Astrocyte of the hippocampus (primary cell): ENCODE data around the gene SLC4A4.
A peak's percentile ranks its signal among the peaks of the same experiment; 100 is the strongest.
"Not testable (repeated sequence)": the region's sequence is repeated elsewhere in the genome, so short reads cannot be mapped to it uniquely, and the experiment has no call there.

Source experiments
- DNase-seq: peaks from one replicate; pipeline ENCODE4 v3.0.0; 2011; ENCODE audit warnings: low read depth, low spot score

SLC4A4 gene

GRCh38 chr4:71408961-71409360 is 70.1 kb downstream of the SLC4A4 start:
- not testable (repeated sequence) for DNase-seq

- DNase-seq = peak; percentile 8
These were observed 73.2 kb downstream of the SLC4A4 start for GRCh38 chr4:71411981-71412380.

GRCh38 chr4:71415491-71415890 is 76.7 kb downstream of the SLC4A4 start:
- no peak for DNase-seq

GRCh38 chr4:71417150-71417549 is 78.3 kb downstream of the SLC4A4 start:
- no peak for DNase-seq

- DNase-seq = no peak
These were observed 87.7 kb downstream of the SLC4A4 start for GRCh38 chr4:71426381-71427042.

- DNase-seq = no peak
These were observed 90.3 kb downstream of the SLC4A4 start for GRCh38 chr4:71429106-71429505.

GRCh38 chr4:71429962-71430361 is 91.1 kb downstream of the SLC4A4 start:
- DNase-seq = no peak

- no peak for DNase-seq
These were observed 91.8 kb downstream of the SLC4A4 start for GRCh38 chr4:71430609-71431008.

- no peak for DNase-seq
These were observed 101.8 kb downstream of the SLC4A4 start for GRCh38 chr4:71440612-71441011.

GRCh38 chr4:71441186-71442169 is 102.7 kb downstream of the SLC4A4 start:
- peak; percentile 51 for DNase-seq

- DNase-seq = no peak
These were observed 103.5 kb downstream of the SLC4A4 start for GRCh38 chr4:71442336-71442735.

- no peak for DNase-seq
These were observed 105.6 kb downstream of the SLC4A4 start for GRCh38 chr4:71444395-71444794.

- no peak for DNase-seq
These were observed 107.0 kb downstream of the SLC4A4 start for GRCh38 chr4:71445811-71446210.

GRCh38 chr4:71446479-71447081 is 107.8 kb downstream of the SLC4A4 start:
- DNase-seq = no peak

- no peak for DNase-seq
These were observed 110.2 kb downstream of the SLC4A4 start for GRCh38 chr4:71449040-71449439.

- DNase-seq = no peak
These were observed 111.1 kb downstream of the SLC4A4 start for GRCh38 chr4:71449878-71450277.

- DNase-seq = no peak
These were observed 114.7 kb downstream of the SLC4A4 start for GRCh38 chr4:71453531-71453930.

GRCh38 chr4:71456841-71457240 is 118.0 kb downstream of the SLC4A4 start:
- DNase-seq = peak; percentile 54

GRCh38 chr4:71460371-71460770 is 121.6 kb downstream of the SLC4A4 start:
- no peak for DNase-seq

GRCh38 chr4:71461422-71461821 is 122.6 kb downstream of the SLC4A4 start:
- no peak for DNase-seq

- DNase-seq = no peak
These were observed 128.0 kb downstream of the SLC4A4 start for GRCh38 chr4:71466775-71467174.

- no peak for DNase-seq
These were observed 129.4 kb downstream of the SLC4A4 start for GRCh38 chr4:71468116-71468710.
